HCT116 (cell line): ENCODE measurements around the gene ALDH3A1. TPM values are rescaled to one million over a fixed set of nuclear protein-coding genes. Genes with fewer than 3 reads are reported as not detected.

Experiments used
- ATAC-seq: fragments of 200-7000 bp; cut with Tn5 transposase; 2 replicates; pipeline ENCODE4 v1.9.1; 2020; ENCODE audit warnings: mild to moderate bottlenecking, moderate library complexity
- BruUV-seq: library from RNA; stranded (reverse); fragments of 400-500 nt; replicated peaks from 2 replicates; lab custom pipeline; 2021; lab: Mats Ljungman, UMichigan
- CTCF ChIA-PET: fragments of 300-600 bp; sonication (Branson Sonifier 250); formaldehyde crosslinking; loops from one replicate; lab custom pipeline; 2021; ENCODE audit warnings: antibody characterized with exemption; lab: Charles Lee
- POLR2A ChIA-PET: fragments of 300-600, 350-600 bp; sonication (Branson Sonifier 250); formaldehyde crosslinking; loops from one replicate; lab custom pipeline; 2021; ENCODE audit warnings: antibody characterized with exemption; lab: Charles Lee
- RAD21 ChIA-PET, 2 experiments: fragments of 300-600 bp; sonication (Branson Sonifier 250); formaldehyde crosslinking; loops; one replicate each; lab custom pipeline; 2023; ENCODE audit warnings: low total read pairs in 2 of 2; ENCODE audit not compliant: uncharacterized antibody in 2 of 2, unreplicated experiment in 2 of 2, low non-redundant PET in 1 of 2; lab: Charles Lee
- DNase-seq: peaks from one replicate; pipeline ENCODE4 v3.0.0-alpha.2; 2010; ENCODE audit warnings: low read depth, low spot score
- H2AFZ ChIP-seq: fragments of 200-600 bp; shearing (Covaris generic), sonication (generic); 2 replicates; pipeline ENCODE4 v1.6.1; 2017; ENCODE audit warnings: low read depth, mixed run types, mixed read lengths, antibody characterized with exemption, low read length; ENCODE audit not compliant: poor library complexity, severe bottlenecking
- H3K27ac ChIP-seq: 2 replicates; pipeline ENCODE4 v1.5.1; 2012; ENCODE audit warnings: low read depth, low read length
- H3K27me3 ChIP-seq: fragments of 200-600 bp; sonication (generic); 2 replicates; pipeline ENCODE4 v1.6.1; 2016; ENCODE audit warnings: mixed run types, low read length, mixed read lengths; ENCODE audit not compliant: insufficient read depth
- H3K36me3 ChIP-seq, 2 experiments: fragments of 200-500 bp in 1 of 2; fragments of 200-600 bp in 1 of 2; sonication (Bioruptor generic) in 1 of 2; sonication (generic) in 1 of 2; 2 replicates each; pipeline versions ENCODE4 v1.5.1 to v1.6.1; 2014 to 2016; ENCODE audit warnings: low read length in 2 of 2, inconsistent platforms in 1 of 2, mixed read lengths in 1 of 2, mixed run types in 1 of 2; ENCODE audit not compliant: insufficient read depth in 2 of 2, control insufficient read depth in 1 of 2
- H3K4me1 ChIP-seq, 2 experiments: fragments of 200-600 bp in 1 of 2; sonication (generic) in 1 of 2; 2 replicates each; pipeline versions ENCODE4 v1.5.1 to v1.6.1; 2012 to 2017; ENCODE audit warnings: low read length in 2 of 2, inconsistent platforms in 1 of 2, mild to moderate bottlenecking in 1 of 2, mixed read lengths in 1 of 2, mixed run types in 1 of 2, moderate library complexity in 1 of 2; ENCODE audit not compliant: insufficient read depth in 2 of 2, control insufficient read depth in 1 of 2
- H3K4me2 ChIP-seq: fragments of 200-600 bp; sonication (generic); 2 replicates; pipeline ENCODE4 v1.6.1; 2017; ENCODE audit warnings: mixed run types, low read length, mixed read lengths
- H3K4me3 ChIP-seq, 2 experiments: fragments of 200-600 bp in 1 of 2; sonication (generic) in 1 of 2; replicated peaks in 1 of 2; 2 replicates each; pipeline ENCODE4 v1.5.1; 2011 to 2016; ENCODE audit warnings: low read length in 2 of 2, control low read depth in 1 of 2, low read depth in 1 of 2, mild to moderate bottlenecking in 1 of 2, mixed read lengths in 1 of 2, mixed run types in 1 of 2
- H3K79me2 ChIP-seq: fragments of 200-600 bp; sonication (generic); 2 replicates; pipeline ENCODE4 v1.6.1; 2017; ENCODE audit warnings: mild to moderate bottlenecking, mixed run types, low read length, moderate library complexity, mixed read lengths; ENCODE audit not compliant: insufficient read depth
- H3K9ac ChIP-seq: fragments of 200-600 bp; sonication (generic); 2 replicates; pipeline ENCODE4 v1.6.1; 2016; ENCODE audit warnings: low read length, mixed read lengths
- H3K9me2 ChIP-seq: fragments of 200-600 bp; sonication (generic), shearing (Covaris generic); 2 replicates; pipeline ENCODE4 v1.6.1; 2017; ENCODE audit warnings: mixed run types, mild to moderate bottlenecking, moderate library complexity; ENCODE audit not compliant: insufficient read depth
- H3K9me3 ChIP-seq, 2 experiments: fragments of 200-500 bp in 1 of 2; fragments of 200-600 bp in 1 of 2; sonication (Bioruptor generic) in 1 of 2; sonication (generic) in 1 of 2; 2 replicates each; pipeline ENCODE4 v1.6.1; 2014 to 2017; ENCODE audit warnings: low read length in 2 of 2, mixed read lengths in 2 of 2, inconsistent platforms in 1 of 2, low read depth in 1 of 2, mild to moderate bottlenecking in 1 of 2, mixed run types in 1 of 2, moderate library complexity in 1 of 2; ENCODE audit not compliant: control insufficient read depth in 1 of 2, insufficient read depth in 1 of 2
- H4K20me1 ChIP-seq: fragments of 200-600 bp; sonication (generic), shearing (Covaris generic); 2 replicates; pipeline ENCODE4 v1.6.1; 2017; ENCODE audit warnings: mixed run types, mild to moderate bottlenecking, moderate library complexity; ENCODE audit not compliant: insufficient read depth
- ATF3 ChIP-seq: IDR thresholded peaks from 2 replicates; pipeline ENCODE4 v1.6.1; 2012
- CBX3 ChIP-seq: IDR thresholded peaks from 2 replicates; pipeline ENCODE4 v1.6.1; 2012; ENCODE audit warnings: low read depth
- CTCF ChIP-seq, 3 experiments: fragments of 200-600 bp in 1 of 3; sonication (generic) in 1 of 3; IDR thresholded peaks in 2 of 3; conservative IDR thresholded peaks in 1 of 3; 2 replicates each; pipeline ENCODE4 v1.5.1; 2012 to 2017; ENCODE audit warnings: low read depth in 2 of 3, low read length in 2 of 3, antibody characterized with exemption in 1 of 3, borderline replicate concordance in 1 of 3, control low read depth in 1 of 3, mild to moderate bottlenecking in 1 of 3, mixed read lengths in 1 of 3, mixed run types in 1 of 3, moderate library complexity in 1 of 3; ENCODE audit not compliant: insufficient read depth in 1 of 3
- EGR1 ChIP-seq: IDR thresholded peaks from 2 replicates; pipeline ENCODE4 v1.6.1; 2012; ENCODE audit warnings: low read depth
- ELF1 ChIP-seq: IDR thresholded peaks from 2 replicates; pipeline ENCODE4 v1.6.1; 2012; ENCODE audit warnings: low read depth, borderline replicate concordance
- EZH2 ChIP-seq: fragments of 200-600 bp; sonication (generic); IDR thresholded peaks from 2 replicates; pipeline ENCODE4 v1.6.1; 2017; ENCODE audit warnings: antibody characterized with exemption, mixed run types
- MAX ChIP-seq: IDR thresholded peaks from 2 replicates; pipeline ENCODE4 v1.6.1; 2012
- POLR2AphosphoS5 ChIP-seq: IDR thresholded peaks from 2 replicates; pipeline ENCODE4 v1.6.1; 2011; ENCODE audit warnings: mild to moderate bottlenecking, low read depth, low read length, moderate library complexity
- RAD21 ChIP-seq: IDR thresholded peaks from 2 replicates; pipeline ENCODE4 v1.6.1; 2012; ENCODE audit warnings: low read depth, mild to moderate bottlenecking
- REST ChIP-seq: IDR thresholded peaks from 2 replicates; pipeline ENCODE4 v1.6.1; 2012; ENCODE audit warnings: low read depth
- SIN3A ChIP-seq: IDR thresholded peaks from 2 replicates; pipeline ENCODE4 v1.6.1; 2012; ENCODE audit warnings: low read depth
- SP1 ChIP-seq: IDR thresholded peaks from 2 replicates; pipeline ENCODE4 v1.6.1; 2012; ENCODE audit warnings: low read depth
- TCF7L2 ChIP-seq: IDR thresholded peaks from 2 replicates; pipeline ENCODE4 v1.7.0; 2011; ENCODE audit warnings: borderline replicate concordance, inconsistent platforms; ENCODE audit not compliant: insufficient read depth, insufficient read length; ENCODE audit errors: extremely low read depth
- YY1 ChIP-seq: IDR thresholded peaks from 2 replicates; pipeline ENCODE4 v1.6.1; 2011; ENCODE audit warnings: low read length, low read depth, moderate library complexity, mild to moderate bottlenecking; ENCODE audit not compliant: insufficient replicate concordance; ENCODE audit errors: extremely low read depth
- ZBTB33 ChIP-seq: IDR thresholded peaks from 2 replicates; pipeline ENCODE4 v1.6.1; 2011; ENCODE audit warnings: mild to moderate bottlenecking, low read length, moderate library complexity; ENCODE audit not compliant: insufficient replicate concordance; ENCODE audit errors: extremely low read depth
- ZFX ChIP-seq: fragments of 450-650 bp; IDR thresholded peaks from 2 replicates; pipeline ENCODE4 v1.6.1; 2017
- ZNF274 ChIP-seq: fragments of 200-500 bp; sonication (Bioruptor generic); IDR thresholded peaks from 2 replicates; pipeline ENCODE4 v1.6.1; 2014; ENCODE audit warnings: mild to moderate bottlenecking, low read depth, low read length, inconsistent platforms
- intact Hi-C: fragments of 100-400 bp; cut with micrococcal nuclease; formaldehyde crosslinking; loops from 2 replicates; pipeline ENCODE4 v1.10.0; 2022
- total RNA-seq: library from RNA; stranded (reverse); gene quantifications from one replicate; pipeline ENCODE4 v1.2.1, GENCODE V29; 2021; ENCODE audit not compliant: unreplicated experiment

Gene ALDH3A1
- total RNA-seq, 1 experiment from 2014 or later, result 0.86 TPM

- H3K27ac ChIP-seq, result no peak overlapping the region
- no peak for TF ChIP-seq CTCF (IDR thresholded peaks at IDR 0.05 in 2 of 3, conservative IDR thresholded peaks at IDR 0.05 in 1 of 3; ENCODE audit: borderline replicate concordance in 1 of 3, insufficient read depth in 1 of 3, low read depth in 2 of 3, low read length in 2 of 3)
- TF ChIP-seq MAX, result no peak
- TF ChIP-seq RAD21, result no peak
- TF ChIP-seq REST, result no peak
- TF ChIP-seq ZFX, result no peak
- no peak for TF ChIP-seq SP1
- TF ChIP-seq ELF1, result no peak
- TF ChIP-seq EGR1, result no peak
- TF ChIP-seq ZNF274, result no peak
- TF ChIP-seq ZBTB33, result no peak
- no peak for TF ChIP-seq POLR2AphosphoS5
- TF ChIP-seq CBX3, result no peak
- no peak for TF ChIP-seq SIN3A
- TF ChIP-seq EZH2, result no peak
- no peak for TF ChIP-seq YY1
- TF ChIP-seq TCF7L2, result no peak
- TF ChIP-seq ATF3, result no peak
- TF ChIP-seq, all 23 proteins: peak for 0
These were observed 24.0 kb upstream of the ALDH3A1 start for GRCh38 chr17:19771971-19772630.

More at GRCh38 chr17:19771971-19772630, 24.0 kb upstream of the ALDH3A1 start:
- Histone ChIP-seq H3K9ac (no peak overlapping the region), H3K9me2 (no peaks in the 10 kb centered on the region), H3K4me1 (no peaks in the 10 kb centered on the region), H3K36me3 (no peaks in the 10 kb centered on the region), H4K20me1 (no peaks in the 10 kb centered on the region), H3K79me2 (no peaks in the 10 kb centered on the region), H3K4me3 (no peak overlapping the region), H3K27me3 (no peaks in the 10 kb centered on the region), H2AFZ (no peak overlapping the region), H3K9me3 (no peaks in the 10 kb centered on the region), H3K4me2 (no peak overlapping the region)
- no TSS peak for BruUV-seq
- intact Hi-C loops, result loop anchor here (10.0 kb wide), 1 partner anchor 53 kb away; no protein-coding TSS in a partner anchor
- RAD21 ChIA-PET, result no interaction called here
- no peak for DNase-seq
- POLR2A ChIA-PET, result interaction anchor here (1.1 kb wide), 1 partner anchor 20 kb away, joined by 4 read pairs; no protein-coding TSS in a partner anchor
- no peak for ATAC-seq
- CTCF ChIA-PET, result interaction anchor here (1.7 kb wide), 1 partner anchor 9 kb away, joined by 6 read pairs; no protein-coding TSS in a partner anchor
